HL-60/S4 (cell line): ENCODE results near the gene PSMB3.
"Not testable (repeated sequence)": the region's sequence is repeated elsewhere in the genome, so short reads cannot be mapped to it uniquely, and the experiment has no call there.

Experiments
- in situ Hi-C: fragments of 300-500 bp; cut with MboI; formaldehyde crosslinking; loops from 2 replicates; pipeline ENCODE4 v1.14.3; 2022; ENCODE audit warnings: low sequenced_read_pairs

Gene PSMB3

GRCh38 chr17:38789185-38789584, 36.6 kb downstream of the PSMB3 start:
- in situ Hi-C loops = no loop called here

GRCh38 chr17:38790148-38790707, 37.7 kb downstream of the PSMB3 start:
- in situ Hi-C loops = not testable (repeated sequence)

- in situ Hi-C loops = no loop called here
These were observed 38.6 kb downstream of the PSMB3 start for GRCh38 chr17:38791162-38791561.

GRCh38 chr17:38794221-38794620, 41.7 kb downstream of the PSMB3 start:
- in situ Hi-C loops = no loop called here

- in situ Hi-C loops = no loop called here
These were observed 44.1 kb downstream of the PSMB3 start for GRCh38 chr17:38796451-38797157.

GRCh38 chr17:38797158-38797490, 44.6 kb downstream of the PSMB3 start:
- in situ Hi-C loops = no loop called here

- in situ Hi-C loops = no loop called here
These were observed 45.3 kb downstream of the PSMB3 start for GRCh38 chr17:38797828-38798227.

GRCh38 chr17:38798614-38799500, 46.3 kb downstream of the PSMB3 start:
- in situ Hi-C loops = no loop called here

- in situ Hi-C loops = no loop called here
These were observed 47.1 kb downstream of the PSMB3 start, which contains the start of gene PIP4K2B for GRCh38 chr17:38799501-38800236. TSS of gene PIP4K2B (minus strand) at chr17:38799556. CDS start at chr17:38799424, 132 bp downstream.

GRCh38 chr17:38800237-38800760, 47.8 kb downstream of the PSMB3 start:
- in situ Hi-C loops = no loop called here

GRCh38 chr17:38809828-38810227, 57.3 kb downstream of the PSMB3 start:
- in situ Hi-C loops = no loop called here
